D341Med (cell line): ENCODE measurements around the gene TOR3A.
"Not testable (repeated sequence)": the region's sequence is repeated elsewhere in the genome, so short reads cannot be mapped to it uniquely, and the experiment has no call there.

Experiments used
- DNase-seq: peaks from one replicate; pipeline ENCODE4 v3.0.0; 2012; ENCODE audit warnings: low spot score

Gene TOR3A

GRCh38 chr1:179108644-179109043, 26.8 kb downstream of the TOR3A start:
- no peak for DNase-seq

GRCh38 chr1:179115181-179115580, 33.3 kb downstream of the TOR3A start:
- no peak for DNase-seq

GRCh38 chr1:179119513-179119912, 37.6 kb downstream of the TOR3A start:
- no peak for DNase-seq

GRCh38 chr1:179120736-179121135, 38.9 kb downstream of the TOR3A start:
- DNase-seq, result no peak

GRCh38 chr1:179121159-179121938, 39.5 kb downstream of the TOR3A start:
- DNase-seq, result peak; percentile 58

GRCh38 chr1:179124873-179125272, 43.0 kb downstream of the TOR3A start:
- no peak for DNase-seq

- DNase-seq, result no peak
These were observed 44.6 kb downstream of the TOR3A start for GRCh38 chr1:179126338-179127060.

- DNase-seq, result no peak
These were observed 45.5 kb downstream of the TOR3A start for GRCh38 chr1:179127163-179127895.

GRCh38 chr1:179128520-179128919, 46.6 kb downstream of the TOR3A start:
- no peak for DNase-seq

GRCh38 chr1:179129702-179130473, 48.0 kb downstream of the TOR3A start:
- no peak for DNase-seq

GRCh38 chr1:179135168-179135567, 53.3 kb downstream of the TOR3A start:
- not testable (repeated sequence) for DNase-seq

- DNase-seq, result not testable (repeated sequence)
These were observed 53.8 kb downstream of the TOR3A start for GRCh38 chr1:179135707-179136106.

- DNase-seq, result peak; percentile 38
These were observed 55.9 kb downstream of the TOR3A start for GRCh38 chr1:179137617-179138255.

GRCh38 chr1:179138755-179139154, 56.9 kb downstream of the TOR3A start:
- not testable (repeated sequence) for DNase-seq

GRCh38 chr1:179141592-179142251, 59.9 kb downstream of the TOR3A start:
- no peak for DNase-seq

- DNase-seq, result no peak
These were observed 61.0 kb downstream of the TOR3A start for GRCh38 chr1:179142889-179143299.

- no peak for DNase-seq
These were observed 61.5 kb downstream of the TOR3A start for GRCh38 chr1:179143322-179143721.

- DNase-seq, result no peak
These were observed 62.8 kb downstream of the TOR3A start for GRCh38 chr1:179144626-179145025.

- peak; percentile 47 for DNase-seq
These were observed 63.7 kb downstream of the TOR3A start for GRCh38 chr1:179145521-179145920.
